IgD-negative memory B cell (primary cell): ENCODE data around the gene RNF145. TPM values are rescaled to one million over a fixed set of nuclear protein-coding genes. Genes with fewer than 3 reads are reported as not detected.

Source experiments
- H3K27ac Mint-ChIP-seq, 3 donors: one replicate each; pipeline ENCODE4 v1.8.0; 2020 to 2022; ENCODE audit warnings: mild to moderate bottlenecking in 3 of 3, mixed read lengths in 3 of 3, moderate library complexity in 1 of 3
- H3K27me3 Mint-ChIP-seq: one replicate; pipeline ENCODE4 v1.8.0; 2021; ENCODE audit warnings: mixed read lengths
- H3K36me3 Mint-ChIP-seq: one replicate; pipeline ENCODE4 v1.8.0; 2020; ENCODE audit warnings: mild to moderate bottlenecking, mixed read lengths
- H3K4me1 Mint-ChIP-seq, 3 donors: one replicate each; pipeline ENCODE4 v1.8.0; 2020 to 2022; ENCODE audit warnings: mixed read lengths in 3 of 3, mild to moderate bottlenecking in 1 of 3
- H3K4me3 Mint-ChIP-seq, 4 donors: one replicate each; pipeline ENCODE4 v1.8.0; 2020 to 2022; ENCODE audit warnings: mild to moderate bottlenecking in 4 of 4, mixed read lengths in 4 of 4, moderate library complexity in 3 of 4
- H3K9me3 Mint-ChIP-seq, 3 donors: one replicate each; pipeline ENCODE4 v1.8.0; 2020 to 2021; ENCODE audit warnings: mixed read lengths in 3 of 3, mild to moderate bottlenecking in 1 of 3
- polyA plus RNA-seq: library from polyadenylated mRNA; unstranded; fragments of 300-500 nt; fragmentation: Illumina TruSeq; gene quantifications from one replicate; pipeline ENCODE4 v1.2.3, GENCODE V29; 2021

The RNF145 gene
- polyA plus RNA-seq, 1 donor from 2014 or later = 15.6 TPM

DNA sequence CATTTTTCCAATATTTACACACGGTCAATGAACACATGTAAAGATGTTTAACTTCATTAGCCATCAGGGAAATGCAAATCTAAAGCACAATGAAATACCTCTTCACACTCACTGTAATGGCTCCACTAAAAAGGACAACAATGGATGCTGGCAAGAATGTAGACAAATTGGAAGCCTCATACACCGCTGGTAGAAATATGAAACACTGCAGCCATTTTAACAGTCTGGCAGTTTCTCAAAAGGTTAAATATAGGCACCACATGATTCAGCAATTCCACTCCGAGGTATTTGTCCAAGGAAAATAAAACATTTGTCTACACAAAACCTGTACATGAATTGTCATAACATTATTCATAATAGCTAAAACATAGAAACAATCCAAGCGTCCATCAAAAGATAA is 20.0 kb downstream of the RNF145 start:
- Mint-ChIP-seq H3K36me3 (no peaks in the 10 kb centered on the region), H3K27ac (no peak overlapping the region), H3K4me1 (peaks cover 13 to 22% (median 22%) of the 10 kb centered on the region in 3 donors), H3K27me3 (no peaks in the 10 kb centered on the region), H3K4me3 (peak overlapping the region in 1 of 4 donors; percentile 68), H3K9me3 (no peaks in the 10 kb centered on the region)

DNA sequence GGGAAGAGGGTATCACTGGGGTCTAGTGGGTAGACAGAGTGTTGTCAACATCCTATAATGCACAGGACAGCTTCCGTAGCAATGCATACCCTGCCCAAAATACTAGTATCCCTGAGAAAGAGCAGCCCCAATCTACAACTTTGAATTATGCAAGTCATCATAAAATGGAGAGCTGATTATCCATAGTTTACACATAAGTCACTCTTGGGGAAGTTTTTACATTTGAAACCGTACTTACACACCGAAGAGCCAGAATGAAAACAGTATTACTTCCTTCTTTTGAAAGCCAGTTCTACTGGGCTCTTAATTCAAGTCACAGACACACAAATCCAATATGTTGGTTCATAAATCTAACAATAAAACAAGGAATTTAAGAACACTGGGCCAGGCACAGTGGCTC is 21.6 kb downstream of the RNF145 start:
- no peaks in the 10 kb centered on the region for H3K9me3 Mint-ChIP-seq
- peaks cover 15 to 28% (median 22%) of the 10 kb centered on the region in 3 donors for H3K4me1 Mint-ChIP-seq
- H3K27me3 Mint-ChIP-seq = no peaks in the 10 kb centered on the region
- no peaks in the 10 kb centered on the region for H3K36me3 Mint-ChIP-seq
- H3K27ac Mint-ChIP-seq = peak overlapping the region in 2 of 3 donors; percentile 69 to 75
- peak overlapping the region in 1 of 4 donors; percentile 77 for H3K4me3 Mint-ChIP-seq

DNA sequence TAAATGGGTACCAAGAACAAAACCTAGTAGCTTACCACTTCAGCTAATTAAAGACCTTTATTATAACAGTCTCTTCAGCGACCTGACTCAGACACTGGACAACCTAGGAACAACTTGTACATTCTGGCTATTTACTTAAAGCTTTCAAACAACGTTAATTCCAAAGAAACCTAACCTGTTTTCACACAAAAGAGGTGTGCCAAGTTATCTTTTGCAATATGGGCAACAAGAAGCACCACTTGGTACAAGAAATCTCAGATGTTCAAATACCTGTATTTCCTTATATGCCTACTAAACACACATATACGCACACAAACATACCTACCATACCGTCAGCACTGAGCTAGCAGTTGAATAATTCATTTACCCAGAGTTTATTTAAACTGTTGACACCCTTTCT is 23.0 kb downstream of the RNF145 start:
- no peaks in the 10 kb centered on the region for H3K36me3 Mint-ChIP-seq
- no peak overlapping the region for H3K27ac Mint-ChIP-seq
- H3K4me3 Mint-ChIP-seq = no peak overlapping the region
- H3K9me3 Mint-ChIP-seq = no peaks in the 10 kb centered on the region
- no peaks in the 10 kb centered on the region for H3K27me3 Mint-ChIP-seq
- peaks cover 19 to 33% (median 25%) of the 10 kb centered on the region in 3 donors for H3K4me1 Mint-ChIP-seq

DNA sequence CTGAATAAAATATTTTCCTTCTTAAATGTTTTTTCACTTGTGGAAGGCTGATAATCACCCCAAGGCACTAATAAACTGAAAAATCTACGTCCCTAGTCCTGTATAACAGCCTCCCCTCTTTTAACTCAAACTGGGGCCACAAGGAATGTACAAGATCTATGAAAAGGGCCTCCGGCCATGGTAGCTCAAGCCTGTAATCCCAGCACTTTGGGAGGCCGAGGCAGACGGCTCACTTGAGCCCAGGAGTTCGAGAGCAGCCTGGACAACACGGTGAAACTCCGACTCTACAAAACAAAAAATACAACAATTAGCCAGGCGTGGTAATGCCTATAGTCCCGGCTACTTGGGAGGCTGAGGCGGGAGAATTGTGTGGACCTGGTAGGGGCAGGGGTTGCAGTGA is 23.6 kb downstream of the RNF145 start:
- no peaks in the 10 kb centered on the region for H3K27me3 Mint-ChIP-seq
- H3K27ac Mint-ChIP-seq = peak overlapping the region in 2 of 3 donors; percentile 23 to 30
- H3K9me3 Mint-ChIP-seq = no peaks in the 10 kb centered on the region
- H3K4me3 Mint-ChIP-seq = no peak overlapping the region
- no peaks in the 10 kb centered on the region for H3K36me3 Mint-ChIP-seq
- H3K4me1 Mint-ChIP-seq = peaks cover 22 to 36% (median 30%) of the 10 kb centered on the region in 3 donors

DNA sequence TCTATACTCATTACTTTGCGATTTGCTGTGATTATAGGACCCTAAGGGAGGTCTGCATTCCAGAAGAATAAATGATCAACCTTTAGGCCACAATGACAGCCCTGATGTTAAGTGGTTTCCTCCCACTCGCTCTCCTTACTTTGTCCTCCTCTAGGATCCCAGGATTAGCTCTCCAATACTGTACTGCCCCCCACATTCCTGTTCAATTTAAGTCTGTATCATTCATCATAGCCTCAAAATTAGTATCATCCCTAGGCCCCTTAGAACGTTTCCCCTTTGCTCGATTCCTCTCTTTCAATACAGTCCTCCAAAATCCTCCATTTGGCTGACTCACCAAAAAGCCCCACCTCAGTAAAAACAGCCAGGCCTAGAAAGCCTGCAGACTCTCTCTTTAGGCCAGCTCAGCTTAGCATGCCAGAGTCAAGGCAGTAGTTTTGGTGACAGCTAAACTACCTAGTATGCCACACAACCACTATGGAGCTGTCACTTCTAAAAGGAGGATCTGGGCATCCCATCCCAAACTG is 24.4 kb downstream of the RNF145 start:
- H3K27ac Mint-ChIP-seq = peak overlapping the region in 2 of 3 donors; percentile 40 to 61
- H3K27me3 Mint-ChIP-seq = no peaks in the 10 kb centered on the region
- no peak overlapping the region for H3K4me3 Mint-ChIP-seq
- peaks cover 26 to 41% (median 33%) of the 10 kb centered on the region in 3 donors for H3K4me1 Mint-ChIP-seq
- H3K9me3 Mint-ChIP-seq = no peaks in the 10 kb centered on the region
- no peaks in the 10 kb centered on the region for H3K36me3 Mint-ChIP-seq

DNA sequence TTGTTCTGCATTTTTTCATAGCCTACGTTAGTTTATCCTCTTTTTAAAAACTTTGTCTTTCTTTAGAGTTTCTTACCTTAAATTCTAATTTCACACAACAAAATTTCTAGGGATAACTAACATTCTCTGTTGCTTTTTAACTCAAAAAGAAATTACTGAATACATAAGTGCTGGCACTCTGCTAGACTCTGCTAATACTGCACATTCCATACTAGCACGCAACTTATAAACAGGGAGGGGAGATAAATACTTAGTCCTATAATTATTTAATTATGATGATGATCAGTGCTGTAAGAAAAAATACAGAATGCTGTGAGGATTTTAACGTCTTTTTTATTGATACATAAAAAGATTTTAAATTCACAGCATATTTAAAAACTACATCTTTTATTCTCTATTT is 25.1 kb downstream of the RNF145 start:
- Mint-ChIP-seq H3K36me3 (no peaks in the 10 kb centered on the region), H3K4me1 (peaks cover 27 to 44% (median 28%) of the 10 kb centered on the region in 3 donors), H3K4me3 (no peak overlapping the region), H3K27me3 (no peaks in the 10 kb centered on the region), H3K27ac (no peak overlapping the region), H3K9me3 (no peaks in the 10 kb centered on the region)

DNA sequence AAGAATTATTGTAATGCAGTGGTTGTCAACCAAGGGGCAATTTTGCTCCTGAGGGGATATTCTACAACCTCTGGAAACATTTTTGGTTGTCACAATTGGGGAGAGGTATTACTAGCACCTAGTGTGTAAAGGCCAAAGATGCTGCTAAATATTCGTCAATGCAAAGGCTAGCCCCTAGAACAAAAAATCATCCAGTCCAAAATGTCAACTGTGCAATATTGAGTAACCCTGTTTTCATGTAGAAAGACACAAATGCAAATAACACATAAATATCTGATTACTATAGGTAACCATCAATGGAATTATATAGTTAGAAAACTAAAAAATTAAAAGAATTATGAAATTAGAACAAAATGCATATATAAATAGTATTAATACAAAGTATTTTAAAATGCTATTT is 26.1 kb downstream of the RNF145 start:
- Mint-ChIP-seq H3K9me3 (no peaks in the 10 kb centered on the region), H3K36me3 (no peaks in the 10 kb centered on the region), H3K4me1 (peaks cover 24 to 47% (median 27%) of the 10 kb centered on the region in 3 donors), H3K27me3 (no peaks in the 10 kb centered on the region), H3K27ac (no peak overlapping the region), H3K4me3 (no peak overlapping the region)

DNA sequence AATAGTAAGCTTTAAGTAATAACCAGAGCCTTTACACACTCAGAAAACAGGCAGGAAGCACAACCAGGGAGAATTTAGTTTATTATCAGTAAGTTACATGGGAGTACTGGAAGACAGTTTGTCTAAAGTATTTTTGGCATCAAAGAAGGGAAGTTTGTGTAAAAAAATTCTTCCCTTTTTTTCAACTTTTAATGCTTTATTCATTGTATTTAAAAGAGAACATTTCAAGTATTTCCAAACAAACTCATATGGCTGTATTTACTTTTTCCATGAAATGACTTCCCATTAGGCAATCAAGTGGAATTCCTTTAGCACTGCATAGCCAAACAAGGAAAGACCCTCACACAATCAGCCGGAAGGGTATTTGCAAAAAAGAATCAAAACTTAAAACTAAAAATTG is 26.7 kb downstream of the RNF145 start:
- H3K27ac Mint-ChIP-seq = no peak overlapping the region
- H3K27me3 Mint-ChIP-seq = no peaks in the 10 kb centered on the region
- H3K4me1 Mint-ChIP-seq = peaks cover 21 to 44% (median 24%) of the 10 kb centered on the region in 3 donors
- peak overlapping the region in 1 of 4 donors; percentile 22 for H3K4me3 Mint-ChIP-seq
- H3K36me3 Mint-ChIP-seq = no peaks in the 10 kb centered on the region
- H3K9me3 Mint-ChIP-seq = no peaks in the 10 kb centered on the region

DNA sequence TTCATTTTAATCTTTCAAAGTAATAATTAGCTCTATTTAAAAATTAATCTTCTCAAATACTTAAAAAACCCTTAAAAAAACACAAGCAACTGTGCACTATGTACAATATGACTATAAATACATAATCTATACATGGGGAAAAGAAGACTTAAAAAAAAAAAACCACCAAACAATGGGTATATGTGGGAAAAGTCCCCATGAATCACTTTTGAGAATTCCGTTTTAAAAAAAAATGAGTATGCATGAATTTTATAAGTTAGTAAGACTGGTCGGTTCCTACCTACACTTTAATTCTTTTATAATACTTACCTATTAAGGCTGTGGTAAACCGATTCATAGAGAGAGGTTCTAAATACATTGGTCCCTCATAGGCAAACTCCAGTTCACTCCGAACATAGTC is 27.7 kb downstream of the RNF145 start:
- H3K36me3 Mint-ChIP-seq = no peaks in the 10 kb centered on the region
- no peaks in the 10 kb centered on the region for H3K9me3 Mint-ChIP-seq
- H3K27ac Mint-ChIP-seq = peak overlapping the region in 1 of 3 donors; percentile 95
- H3K4me3 Mint-ChIP-seq = peak overlapping the region in 1 of 4 donors; percentile 85
- H3K27me3 Mint-ChIP-seq = no peaks in the 10 kb centered on the region
- H3K4me1 Mint-ChIP-seq = peaks cover 20 to 41% (median 21%) of the 10 kb centered on the region in 3 donors

DNA sequence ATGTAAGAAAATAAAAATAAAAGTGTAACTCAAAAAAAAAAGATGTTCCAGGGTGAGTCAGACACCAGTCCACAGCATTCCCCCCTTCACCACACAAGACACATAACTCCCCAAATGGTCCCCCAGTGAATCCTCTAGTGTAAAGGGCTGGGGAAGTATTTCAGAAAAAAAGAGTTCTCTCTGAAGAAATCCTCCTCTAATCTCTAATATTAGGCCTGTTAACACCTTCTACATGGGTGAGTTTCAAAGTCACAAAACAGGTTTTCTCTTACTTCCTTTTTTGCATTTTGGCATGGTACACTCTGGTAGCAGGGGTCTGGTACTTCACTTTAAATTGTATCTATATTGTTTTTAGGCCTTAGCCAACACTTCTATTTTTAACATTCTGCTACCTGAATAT is 28.2 kb downstream of the RNF145 start:
- Mint-ChIP-seq H3K27ac (peak overlapping the region; percentile 4 to 95 (median 77)), H3K9me3 (no peaks in the 10 kb centered on the region), H3K4me3 (peak overlapping the region in 3 of 4 donors; percentile 1 to 85 (median 68)), H3K27me3 (no peaks in the 10 kb centered on the region), H3K4me1 (peaks cover 20 to 39% (median 21%) of the 10 kb centered on the region in 3 donors), H3K36me3 (no peaks in the 10 kb centered on the region)

DNA sequence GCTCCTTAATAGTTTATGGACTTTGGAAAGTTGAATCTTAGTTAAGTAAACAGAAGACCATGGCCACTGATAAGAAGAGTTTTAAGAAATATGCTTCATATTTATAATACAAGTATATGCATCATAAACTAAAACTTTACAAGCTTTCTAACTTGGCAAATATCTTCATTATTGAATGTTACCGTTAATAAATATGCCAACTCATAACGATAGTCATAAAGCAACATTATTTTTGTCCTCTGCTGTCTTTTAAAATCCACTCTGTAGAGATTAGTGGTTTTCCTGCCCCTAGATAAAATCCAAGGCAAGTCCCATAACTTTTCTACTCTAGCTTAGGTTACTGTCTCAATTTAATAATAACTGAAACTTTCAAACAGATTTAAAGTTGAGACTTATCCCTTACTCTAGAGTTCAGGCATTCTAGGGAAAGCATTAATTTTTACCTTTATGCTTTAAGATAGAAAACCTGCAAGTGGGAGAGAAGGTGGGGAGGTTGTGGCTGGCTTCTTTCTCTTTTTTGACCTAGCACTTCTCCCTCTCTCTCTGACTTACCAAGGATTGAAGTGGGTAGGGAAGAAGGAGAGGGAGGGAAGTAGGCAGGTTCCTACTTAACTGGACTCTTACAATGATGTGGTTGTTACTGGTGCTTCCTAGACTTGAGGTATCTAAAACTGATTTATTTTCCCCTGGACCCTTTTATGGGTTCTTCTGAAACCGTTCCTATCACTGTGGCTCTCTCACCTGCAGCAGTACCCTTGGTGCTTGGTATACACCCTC is 29.6 kb downstream of the RNF145 start:
- H3K27ac Mint-ChIP-seq = peak overlapping the region; percentile 14 to 67 (median 55)
- H3K9me3 Mint-ChIP-seq = no peaks in the 10 kb centered on the region
- peaks cover 17 to 38% (median 22%) of the 10 kb centered on the region in 3 donors for H3K4me1 Mint-ChIP-seq
- H3K36me3 Mint-ChIP-seq = no peaks in the 10 kb centered on the region
- H3K4me3 Mint-ChIP-seq = no peak overlapping the region
- no peaks in the 10 kb centered on the region for H3K27me3 Mint-ChIP-seq

DNA sequence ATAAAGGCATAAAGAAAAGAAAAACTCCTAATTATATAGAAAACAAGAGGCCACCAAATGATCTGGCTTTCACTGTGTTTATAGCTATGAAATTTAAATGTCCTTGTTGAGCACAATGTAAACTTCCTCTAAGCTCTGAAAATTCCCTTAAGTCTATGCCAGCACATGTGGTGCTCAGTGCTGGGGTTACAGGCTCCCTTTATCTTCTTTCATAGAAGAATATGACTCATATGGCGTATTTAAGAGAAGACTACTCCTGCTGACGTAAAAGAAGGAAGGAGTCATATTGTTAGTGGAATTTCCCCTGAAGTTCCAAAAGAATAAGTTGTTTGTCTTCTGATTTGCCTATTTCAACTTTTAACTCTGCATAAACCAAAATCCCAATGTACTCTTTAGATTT is 30.4 kb downstream of the RNF145 start:
- peak overlapping the region; percentile 39 to 67 (median 55) for H3K27ac Mint-ChIP-seq

DNA sequence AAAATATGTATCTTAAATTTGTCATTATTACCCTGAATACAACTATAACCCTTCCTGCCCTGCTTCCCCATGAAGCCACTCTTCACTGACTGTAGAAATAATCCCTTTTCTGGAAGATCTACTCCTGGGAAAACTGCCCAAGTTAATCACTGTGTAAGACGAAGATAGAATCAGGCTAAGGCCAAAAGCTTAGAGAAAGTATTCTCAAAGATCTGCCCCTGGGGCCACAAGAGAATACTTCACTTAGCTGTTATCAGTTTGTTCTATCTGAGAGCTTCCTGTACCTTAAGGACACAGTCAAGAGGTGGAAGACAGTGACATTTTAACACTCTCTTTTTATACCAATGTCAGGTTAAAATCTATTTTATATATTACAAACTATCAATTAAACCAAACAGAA is 33.8 kb downstream of the RNF145 start:
- Mint-ChIP-seq H3K27ac (no peak overlapping the region), H3K9me3 (no peaks in the 10 kb centered on the region), H3K4me1 (peaks cover 11 to 24% (median 13%) of the 10 kb centered on the region in 3 donors), H3K27me3 (no peaks in the 10 kb centered on the region), H3K4me3 (no peak overlapping the region), H3K36me3 (peaks cover 2% of the 10 kb centered on the region)

More for the DNA sequence above, 30.4 kb downstream of the RNF145 start:
- peaks cover 16 to 38% (median 20%) of the 10 kb centered on the region in 3 donors for H3K4me1 Mint-ChIP-seq
- no peaks in the 10 kb centered on the region for H3K36me3 Mint-ChIP-seq
- no peaks in the 10 kb centered on the region for H3K9me3 Mint-ChIP-seq
- no peak overlapping the region for H3K4me3 Mint-ChIP-seq
- no peaks in the 10 kb centered on the region for H3K27me3 Mint-ChIP-seq

DNA sequence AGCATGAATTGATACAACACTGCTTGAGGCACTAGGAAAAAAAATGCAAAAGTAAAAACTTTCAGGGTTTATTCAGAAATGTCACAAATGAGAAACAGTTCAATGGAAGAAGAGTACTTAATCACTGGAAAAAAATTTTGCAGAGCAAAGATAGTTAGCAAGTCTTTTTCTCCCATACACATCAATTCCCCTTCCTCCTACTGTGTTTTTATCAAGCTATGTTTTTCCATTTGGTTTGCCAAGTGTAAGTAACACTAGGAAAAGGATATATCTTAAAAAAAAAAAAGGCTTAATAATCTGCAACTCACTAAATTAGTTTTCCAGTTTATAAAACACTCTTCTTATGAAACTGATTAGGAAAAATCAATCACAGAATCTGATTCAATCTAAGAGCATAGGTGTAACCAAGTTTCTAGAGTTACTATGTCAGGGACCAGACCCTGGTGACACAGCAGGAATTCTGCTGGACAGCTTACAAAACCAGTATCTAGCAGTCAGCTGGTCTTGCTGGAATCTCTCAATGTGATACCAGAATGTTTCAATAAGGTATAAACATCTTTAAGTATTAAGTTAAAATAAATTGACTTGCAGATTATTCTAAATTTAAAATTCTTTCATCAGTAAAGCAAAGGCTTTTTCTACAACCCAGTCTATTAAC is 34.7 kb downstream of the RNF145 start:
- H3K4me3 Mint-ChIP-seq = no peak overlapping the region
- H3K36me3 Mint-ChIP-seq = peaks cover 2% of the 10 kb centered on the region
- H3K27me3 Mint-ChIP-seq = no peaks in the 10 kb centered on the region
- H3K27ac Mint-ChIP-seq = no peak overlapping the region
- no peaks in the 10 kb centered on the region for H3K9me3 Mint-ChIP-seq
- H3K4me1 Mint-ChIP-seq = peaks cover 7 to 19% (median 8%) of the 10 kb centered on the region in 3 donors

DNA sequence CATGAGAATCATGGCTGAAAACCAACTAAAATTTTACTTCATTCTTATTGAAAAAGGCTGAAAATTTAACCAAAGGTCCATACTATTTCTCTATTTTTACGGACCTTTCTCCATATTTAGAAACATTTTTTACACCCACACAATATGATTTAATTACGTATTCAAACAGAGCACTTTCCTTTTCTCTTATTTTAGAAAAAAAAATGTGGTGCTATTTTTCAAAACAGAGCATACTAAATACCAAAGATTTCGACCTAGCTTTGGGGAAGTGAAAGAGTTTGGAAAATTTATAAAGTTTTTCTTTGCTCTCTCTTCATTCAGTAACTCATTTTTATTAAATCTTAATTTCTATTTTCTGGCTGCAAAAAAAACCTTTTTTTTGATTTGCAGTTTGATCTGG is 38.1 kb downstream of the RNF145 start:
- Mint-ChIP-seq H3K4me1 (peaks cover 7 to 12% (median 8%) of the 10 kb centered on the region in 3 donors), H3K27me3 (no peaks in the 10 kb centered on the region), H3K9me3 (no peaks in the 10 kb centered on the region), H3K36me3 (peaks cover 7% of the 10 kb centered on the region), H3K4me3 (peak overlapping the region in 2 of 4 donors; percentile 31 to 72), H3K27ac (peak overlapping the region in 1 of 3 donors; percentile 22)
